B cell (primary cell): Measurements from ENCODE around the gene ERICH3.

Experiments used
- EZH2 ChIP-seq: IDR thresholded peaks from 2 replicates; pipeline ENCODE4 v1.6.1; 2012; ENCODE audit warnings: borderline replicate concordance, low read depth, mild to moderate bottlenecking, moderate library complexity, low read length; ENCODE audit not compliant: insufficient read depth, poor library complexity, severe bottlenecking
- TF ChIP-seq, protein P1 (sequence below): fragments of 200-600 bp; IDR thresholded peaks from one replicate; pipeline ENCODE4 v1.8.0; 2022; ENCODE audit warnings: antibody characterized with exemption, mild to moderate bottlenecking

DNA sequence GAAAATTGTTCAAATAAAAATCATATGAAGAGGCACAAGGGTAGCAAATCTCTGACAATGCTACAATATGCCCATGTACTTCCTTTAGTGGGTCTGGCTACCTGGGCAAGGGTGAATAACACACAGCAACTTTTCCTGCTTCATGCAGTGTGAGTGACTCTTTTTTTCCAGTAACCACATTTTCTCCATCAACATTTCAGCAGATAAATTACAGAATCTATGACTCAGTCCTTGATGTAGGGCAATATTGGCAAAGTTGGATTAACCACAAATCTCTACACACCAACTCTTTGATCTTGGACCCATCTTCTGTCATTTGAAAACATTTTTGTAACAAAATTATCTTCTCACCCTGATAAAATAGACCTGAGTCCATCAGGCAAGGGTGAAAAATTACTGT lies 31.7 kb downstream of the ERICH3 start:
- TF ChIP-seq, protein P1, sequence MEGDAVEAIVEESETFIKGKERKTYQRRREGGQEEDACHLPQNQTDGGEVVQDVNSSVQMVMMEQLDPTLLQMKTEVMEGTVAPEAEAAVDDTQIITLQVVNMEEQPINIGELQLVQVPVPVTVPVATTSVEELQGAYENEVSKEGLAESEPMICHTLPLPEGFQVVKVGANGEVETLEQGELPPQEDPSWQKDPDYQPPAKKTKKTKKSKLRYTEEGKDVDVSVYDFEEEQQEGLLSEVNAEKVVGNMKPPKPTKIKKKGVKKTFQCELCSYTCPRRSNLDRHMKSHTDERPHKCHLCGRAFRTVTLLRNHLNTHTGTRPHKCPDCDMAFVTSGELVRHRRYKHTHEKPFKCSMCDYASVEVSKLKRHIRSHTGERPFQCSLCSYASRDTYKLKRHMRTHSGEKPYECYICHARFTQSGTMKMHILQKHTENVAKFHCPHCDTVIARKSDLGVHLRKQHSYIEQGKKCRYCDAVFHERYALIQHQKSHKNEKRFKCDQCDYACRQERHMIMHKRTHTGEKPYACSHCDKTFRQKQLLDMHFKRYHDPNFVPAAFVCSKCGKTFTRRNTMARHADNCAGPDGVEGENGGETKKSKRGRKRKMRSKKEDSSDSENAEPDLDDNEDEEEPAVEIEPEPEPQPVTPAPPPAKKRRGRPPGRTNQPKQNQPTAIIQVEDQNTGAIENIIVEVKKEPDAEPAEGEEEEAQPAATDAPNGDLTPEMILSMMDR, result no peak
- no peak for TF ChIP-seq EZH2
